Effector CD8-positive, alpha-beta T cell (primary cell): ENCODE data around the gene ARHGAP42.
"Not testable (repeated sequence)": the region's sequence is repeated elsewhere in the genome, so short reads cannot be mapped to it uniquely, and the experiment has no call there.

Source experiments
- DNase-seq: peaks from one replicate; lab custom pipeline; 2025; lab: John Stamatoyannopoulos, UW

ARHGAP42 gene

GRCh38 chr11:100872951-100873740, 186.1 kb downstream of the ARHGAP42 start:
- no peak for DNase-seq

GRCh38 chr11:100874203-100874602, 187.1 kb downstream of the ARHGAP42 start:
- no peak for DNase-seq

- DNase-seq = no peak
These were observed 188.4 kb downstream of the ARHGAP42 start for GRCh38 chr11:100875521-100875869.

GRCh38 chr11:100876815-100877520, 189.9 kb downstream of the ARHGAP42 start:
- DNase-seq = no peak

- DNase-seq = no peak
These were observed 191.4 kb downstream of the ARHGAP42 start for GRCh38 chr11:100878474-100878873.

- no peak for DNase-seq
These were observed 195.9 kb downstream of the ARHGAP42 start for GRCh38 chr11:100882957-100883356.

- no peak for DNase-seq
These were observed 196.7 kb downstream of the ARHGAP42 start for GRCh38 chr11:100883830-100884229.

- no peak for DNase-seq
These were observed 200.6 kb downstream of the ARHGAP42 start for GRCh38 chr11:100887659-100888058.

GRCh38 chr11:100888836-100889235, 201.7 kb downstream of the ARHGAP42 start:
- DNase-seq = no peak

- no peak for DNase-seq
These were observed 202.7 kb downstream of the ARHGAP42 start for GRCh38 chr11:100889758-100890157.

GRCh38 chr11:100890789-100891188, 203.7 kb downstream of the ARHGAP42 start:
- DNase-seq = no peak

GRCh38 chr11:100892886-100893285, 205.8 kb downstream of the ARHGAP42 start:
- DNase-seq = no peak

GRCh38 chr11:100895449-100895848, 208.4 kb downstream of the ARHGAP42 start:
- no peak for DNase-seq

- DNase-seq = not testable (repeated sequence)
These were observed 208.9 kb downstream of the ARHGAP42 start for GRCh38 chr11:100895976-100896375.

GRCh38 chr11:100901471-100901870, 214.4 kb downstream of the ARHGAP42 start:
- DNase-seq = not testable (repeated sequence)

GRCh38 chr11:100902454-100903141, 215.5 kb downstream of the ARHGAP42 start:
- DNase-seq = no peak

GRCh38 chr11:100903284-100903683, 216.2 kb downstream of the ARHGAP42 start:
- no peak for DNase-seq

- no peak for DNase-seq
These were observed 218.6 kb downstream of the ARHGAP42 start for GRCh38 chr11:100905684-100906083.

- no peak for DNase-seq
These were observed 221.7 kb downstream of the ARHGAP42 start for GRCh38 chr11:100908746-100909145.

GRCh38 chr11:100910808-100911207, 223.7 kb downstream of the ARHGAP42 start:
- DNase-seq = no peak

GRCh38 chr11:100914415-100915110, 227.5 kb downstream of the ARHGAP42 start:
- DNase-seq = no peak
